Astrocyte (in vitro differentiated cells and primary cell): ENCODE data around the gene H6PD. TPM values are rescaled to one million over a fixed set of nuclear protein-coding genes. Genes with fewer than 3 reads are reported as not detected.
A peak's percentile ranks its signal among the peaks of the same experiment; 100 is the strongest.

Experiments
- DNase-seq: peaks from one replicate; pipeline ENCODE4 v3.0.0-alpha.2; 2010; ENCODE audit warnings: low read depth
- FAIRE-seq: peaks from 2 replicates; lab custom pipeline; 2011; peaks lifted over from hg19 to GRCh38; lab: Jason Lieb, UNC
- H2AFZ ChIP-seq: 2 replicates; pipeline ENCODE4 v1.6.0; 2012; ENCODE audit warnings: low read depth, low read length, inconsistent platforms
- H3K27ac ChIP-seq: 2 replicates; pipeline ENCODE4 v1.5.1; 2011; ENCODE audit warnings: low read depth, low read length, inconsistent platforms
- H3K27me3 ChIP-seq: 2 replicates; pipeline ENCODE4 v1.6.0; 2011; ENCODE audit warnings: low read length, inconsistent platforms; ENCODE audit not compliant: insufficient read depth
- H3K36me3 ChIP-seq: 2 replicates; pipeline ENCODE4 v1.5.1; 2011; ENCODE audit warnings: low read length, inconsistent platforms; ENCODE audit not compliant: insufficient read depth
- H3K4me1 ChIP-seq: 2 replicates; pipeline ENCODE4 v1.5.1; 2011; ENCODE audit warnings: low read length, inconsistent platforms; ENCODE audit not compliant: insufficient read depth
- H3K4me2 ChIP-seq: 2 replicates; pipeline ENCODE4 v1.6.0; 2012; ENCODE audit warnings: low read length, inconsistent platforms
- H3K4me3 ChIP-seq: 2 replicates; pipeline ENCODE4 v1.5.1; 2011; ENCODE audit warnings: low read depth, mild to moderate bottlenecking, low read length, inconsistent platforms; ENCODE audit not compliant: insufficient read depth
- H3K79me2 ChIP-seq: 2 replicates; pipeline ENCODE4 v1.6.0; 2012; ENCODE audit warnings: mild to moderate bottlenecking, low read length, inconsistent platforms; ENCODE audit not compliant: insufficient read depth
- H3K9ac ChIP-seq: 2 replicates; pipeline ENCODE4 v1.6.0; 2012; ENCODE audit warnings: mild to moderate bottlenecking, low read length, inconsistent platforms
- H3K9me3 ChIP-seq: 2 replicates; pipeline ENCODE4 v1.5.1; 2012; ENCODE audit warnings: low read depth, mild to moderate bottlenecking, low read length, inconsistent platforms; ENCODE audit not compliant: insufficient read depth
- H4K20me1 ChIP-seq: 2 replicates; pipeline ENCODE4 v1.6.0; 2012; ENCODE audit warnings: low read length, inconsistent platforms; ENCODE audit not compliant: insufficient read depth
- H3K27ac Mint-ChIP-seq: one replicate; pipeline ENCODE4 v1.8.0; 2021; ENCODE audit warnings: mild to moderate bottlenecking, mixed read lengths; ENCODE audit not compliant: unreplicated experiment
- H3K27me3 Mint-ChIP-seq: one replicate; pipeline ENCODE4 v1.8.0; 2021; ENCODE audit warnings: low read depth, mixed read lengths; ENCODE audit not compliant: unreplicated experiment
- H3K36me3 Mint-ChIP-seq: one replicate; pipeline ENCODE4 v1.8.0; 2021; ENCODE audit warnings: low read depth, mixed read lengths; ENCODE audit not compliant: unreplicated experiment
- H3K4me1 Mint-ChIP-seq: one replicate; pipeline ENCODE4 v1.8.0; 2021; ENCODE audit warnings: low read depth, mixed read lengths; ENCODE audit not compliant: unreplicated experiment
- H3K4me3 Mint-ChIP-seq: one replicate; pipeline ENCODE4 v1.8.0; 2021; ENCODE audit warnings: mild to moderate bottlenecking, moderate library complexity, mixed read lengths; ENCODE audit not compliant: unreplicated experiment
- H3K9me3 Mint-ChIP-seq: one replicate; pipeline ENCODE4 v1.8.0; 2021; ENCODE audit warnings: mild to moderate bottlenecking, mixed read lengths; ENCODE audit not compliant: unreplicated experiment
- EZH2 ChIP-seq: IDR thresholded peaks from 2 replicates; pipeline ENCODE4 v1.6.1; 2012; ENCODE audit warnings: mild to moderate bottlenecking, low read length, inconsistent platforms; ENCODE audit not compliant: insufficient read depth
- total RNA-seq: library from RNA; stranded (reverse); gene quantifications from 2 replicates; pipeline ENCODE4 v1.2.1, GENCODE V29; 2021
- TF ChIP-seq, protein P1 (sequence below): IDR thresholded peaks from 2 replicates; pipeline ENCODE4 v1.5.1; 2011; ENCODE audit warnings: low read depth, mild to moderate bottlenecking, inconsistent platforms, low read length, moderate library complexity; ENCODE audit not compliant: insufficient read depth

H6PD gene
- total RNA-seq, 1 donor from 2014 or later, result 13.9 TPM

DNA sequence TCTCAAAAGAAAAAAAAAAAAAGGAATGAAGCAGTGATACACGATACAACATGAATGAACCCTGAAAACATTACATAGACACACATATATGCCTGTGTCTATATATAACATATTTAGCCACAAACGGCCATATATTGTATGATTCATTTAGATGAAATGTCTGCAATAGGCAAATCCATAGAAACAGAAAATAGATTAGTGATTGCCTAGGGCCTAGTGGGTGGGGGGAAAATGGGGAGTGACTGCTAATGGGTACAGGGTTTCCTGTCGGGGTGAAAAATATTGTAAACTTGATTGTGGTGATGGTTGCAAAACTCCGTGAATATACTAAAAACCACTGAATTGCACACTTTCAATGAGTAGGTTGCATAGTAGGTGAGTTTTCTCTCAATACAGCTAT, 6.0 kb upstream of the H6PD start:
- Histone ChIP-seq H3K4me2 (no peak overlapping the region), H3K36me3 (no peaks in the 10 kb centered on the region), H3K27ac (peak overlapping the region; percentile 19), H3K4me1 (peaks cover 8% of the 10 kb centered on the region), H2AFZ (no peak overlapping the region), H4K20me1 (no peaks in the 10 kb centered on the region), H3K79me2 (no peaks in the 10 kb centered on the region), H3K4me3 (no peak overlapping the region), H3K27me3 (peaks cover 6% of the 10 kb centered on the region), H3K9me3 (no peaks in the 10 kb centered on the region), H3K9ac (no peak overlapping the region)
- Mint-ChIP-seq H3K9me3 (no peaks in the 10 kb centered on the region), H3K36me3 (no peaks in the 10 kb centered on the region), H3K27ac (no peak overlapping the region), H3K27me3 (peaks cover 18% of the 10 kb centered on the region), H3K4me3 (no peak overlapping the region), H3K4me1 (peaks cover 7% of the 10 kb centered on the region)
- no peak for DNase-seq
- no peak for FAIRE-seq
- no peak for TF ChIP-seq EZH2
- TF ChIP-seq, protein P1, sequence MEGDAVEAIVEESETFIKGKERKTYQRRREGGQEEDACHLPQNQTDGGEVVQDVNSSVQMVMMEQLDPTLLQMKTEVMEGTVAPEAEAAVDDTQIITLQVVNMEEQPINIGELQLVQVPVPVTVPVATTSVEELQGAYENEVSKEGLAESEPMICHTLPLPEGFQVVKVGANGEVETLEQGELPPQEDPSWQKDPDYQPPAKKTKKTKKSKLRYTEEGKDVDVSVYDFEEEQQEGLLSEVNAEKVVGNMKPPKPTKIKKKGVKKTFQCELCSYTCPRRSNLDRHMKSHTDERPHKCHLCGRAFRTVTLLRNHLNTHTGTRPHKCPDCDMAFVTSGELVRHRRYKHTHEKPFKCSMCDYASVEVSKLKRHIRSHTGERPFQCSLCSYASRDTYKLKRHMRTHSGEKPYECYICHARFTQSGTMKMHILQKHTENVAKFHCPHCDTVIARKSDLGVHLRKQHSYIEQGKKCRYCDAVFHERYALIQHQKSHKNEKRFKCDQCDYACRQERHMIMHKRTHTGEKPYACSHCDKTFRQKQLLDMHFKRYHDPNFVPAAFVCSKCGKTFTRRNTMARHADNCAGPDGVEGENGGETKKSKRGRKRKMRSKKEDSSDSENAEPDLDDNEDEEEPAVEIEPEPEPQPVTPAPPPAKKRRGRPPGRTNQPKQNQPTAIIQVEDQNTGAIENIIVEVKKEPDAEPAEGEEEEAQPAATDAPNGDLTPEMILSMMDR, result no peak

DNA sequence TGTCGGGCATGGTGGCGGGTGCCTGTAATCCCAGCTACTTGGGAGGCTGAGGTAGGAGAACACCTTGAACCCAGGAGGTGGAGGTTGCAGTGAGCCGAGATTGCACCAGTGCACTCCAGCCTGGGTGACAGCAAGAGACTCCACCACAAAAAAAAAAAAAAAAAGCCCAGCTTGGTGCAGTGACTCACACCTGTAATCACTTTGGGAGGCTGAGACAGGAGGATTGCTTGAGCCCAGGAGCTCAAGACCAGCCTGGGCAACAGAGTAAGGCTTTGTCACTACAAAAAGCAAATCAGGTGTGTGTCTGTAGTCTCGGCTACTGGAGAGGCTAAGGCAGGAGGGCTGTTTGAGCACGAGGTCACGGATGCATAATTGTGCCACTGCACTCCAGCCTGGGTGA, 5.0 kb upstream of the H6PD start:
- no peaks in the 10 kb centered on the region for H3K36me3 Mint-ChIP-seq
- FAIRE-seq, result no peak
- no peak overlapping the region for H3K4me3 Mint-ChIP-seq

More for the DNA sequence above, 5.0 kb upstream of the H6PD start:
- Histone ChIP-seq H3K79me2 (no peaks in the 10 kb centered on the region), H3K27ac (no peak overlapping the region), H4K20me1 (no peaks in the 10 kb centered on the region), H3K4me1 (peaks cover 8% of the 10 kb centered on the region), H3K9ac (no peak overlapping the region), H3K9me3 (no peaks in the 10 kb centered on the region), H3K36me3 (no peaks in the 10 kb centered on the region), H3K4me2 (no peak overlapping the region), H3K27me3 (peaks cover 6% of the 10 kb centered on the region), H2AFZ (no peak overlapping the region), H3K4me3 (no peak overlapping the region)
- no peak overlapping the region for H3K27ac Mint-ChIP-seq
- no peak for DNase-seq
- no peak for TF ChIP-seq EZH2
- TF ChIP-seq, protein P1, result no peak
- H3K27me3 Mint-ChIP-seq, result peaks cover 14% of the 10 kb centered on the region
- peaks cover 7% of the 10 kb centered on the region for H3K4me1 Mint-ChIP-seq
- no peaks in the 10 kb centered on the region for H3K9me3 Mint-ChIP-seq
